ENCODE measurements around the gene CAMK2D. TPM values are rescaled to one million over a fixed set of nuclear protein-coding genes. Genes with fewer than 3 reads are reported as not detected.

Gene CAMK2D
- total RNA-seq, 4 donors from 2014 or later, result 45.9 to 67.1 (median 56.2) TPM

GRCh38 chr4:113437129-113437528, 324.4 kb downstream of the CAMK2D start:
- H3K4me1 ChIP-seq, result peaks cover 7 to 33% (median 14%) of the 10 kb centered on the region in 3 donors

GRCh38 chr4:113436360-113436759, 325.2 kb downstream of the CAMK2D start:
- no peaks in the 10 kb centered on the region for H3K36me3 ChIP-seq
- TF ChIP-seq POLR2A (IDR thresholded peaks at IDR 0.05) (no peak), CTCF (IDR thresholded peaks at IDR 0.05) (no peak), POLR2AphosphoS5 (IDR thresholded peaks at IDR 0.05) (no peak), EP300 (IDR thresholded peaks at IDR 0.05) (no peak)
- H3K27me3 ChIP-seq, result no peaks in the 10 kb centered on the region
- no peaks in the 10 kb centered on the region for H3K9me3 ChIP-seq
- H3K4me3 ChIP-seq, result no peak overlapping the region
- peak; percentile 34 for ATAC-seq
- peaks cover 7 to 33% (median 14%) of the 10 kb centered on the region in 3 donors for H3K4me1 ChIP-seq
- H3K27ac ChIP-seq, result peak overlapping the region in 3 of 4 donors; percentile 38 to 71 (median 66)
- 22 to 23% methylated on average over 3 of the region's 3 CpGs for WGBS, 2 donors (ENCODE audit: low coverage in 1 of 2)

More at GRCh38 chr4:113437129-113437528, 324.4 kb downstream of the CAMK2D start:
- Histone ChIP-seq H3K27me3 (no peaks in the 10 kb centered on the region), H3K36me3 (no peaks in the 10 kb centered on the region), H3K4me3 (no peak overlapping the region), H3K27ac (peak overlapping the region in 3 of 4 donors; percentile 38 to 71 (median 66)), H3K9me3 (no peaks in the 10 kb centered on the region)
- ATAC-seq, result no peak
- no peak for TF ChIP-seq EP300 (IDR thresholded peaks at IDR 0.05)
- no peak for TF ChIP-seq POLR2A (IDR thresholded peaks at IDR 0.05)
- TF ChIP-seq CTCF (IDR thresholded peaks at IDR 0.05), result no peak
- TF ChIP-seq POLR2AphosphoS5 (IDR thresholded peaks at IDR 0.05), result peak; percentile 16
- WGBS, 2 donors (ENCODE audit: low coverage in 1 of 2), result 18 to 39% methylated on average over 3 of the region's 3 CpGs

- H3K27me3 ChIP-seq, result no peaks in the 10 kb centered on the region
- no peaks in the 10 kb centered on the region for H3K9me3 ChIP-seq
- 9 to 13% methylated on average over 7 of the region's 7 CpGs for WGBS, 2 donors (ENCODE audit: low coverage in 1 of 2)
- no peak for TF ChIP-seq EP300 (IDR thresholded peaks at IDR 0.05)
- peak; percentile 73 for TF ChIP-seq POLR2AphosphoS5 (IDR thresholded peaks at IDR 0.05)
- H3K36me3 ChIP-seq, result no peaks in the 10 kb centered on the region
- ATAC-seq, result peak; percentile 73
- H3K4me3 ChIP-seq, result no peak overlapping the region
- peaks cover 7 to 33% (median 14%) of the 10 kb centered on the region in 3 donors for H3K4me1 ChIP-seq
- peak overlapping the region; percentile 23 to 71 (median 52) for H3K27ac ChIP-seq
These were observed 325.6 kb downstream of the CAMK2D start for GRCh38 chr4:113435893-113436292.

- Histone ChIP-seq H3K27ac (no peak overlapping the region), H3K27me3 (no peaks in the 10 kb centered on the region), H3K36me3 (no peaks in the 10 kb centered on the region), H3K4me3 (no peak overlapping the region), H3K9me3 (no peaks in the 10 kb centered on the region), H3K4me1 (peaks cover 7 to 33% (median 14%) of the 10 kb centered on the region in 3 donors)
- no peak for ATAC-seq
- no peak for TF ChIP-seq POLR2A (IDR thresholded peaks at IDR 0.05)
- WGBS, 2 donors (ENCODE audit: low coverage in 1 of 2), result 56 to 68% methylated on average over 3 of the region's 3 CpGs
These were observed 327.3 kb downstream of the CAMK2D start for GRCh38 chr4:113434247-113434587.

- Histone ChIP-seq H3K27me3 (no peaks in the 10 kb centered on the region), H3K4me1 (peaks cover 7 to 33% (median 14%) of the 10 kb centered on the region in 3 donors), H3K27ac (no peak overlapping the region), H3K36me3 (no peaks in the 10 kb centered on the region), H3K4me3 (no peak overlapping the region), H3K9me3 (no peaks in the 10 kb centered on the region)
- no peak for ATAC-seq
- TF ChIP-seq CTCF (IDR thresholded peaks at IDR 0.05) (no peak), POLR2A (IDR thresholded peaks at IDR 0.05) (no peak), EP300 (IDR thresholded peaks at IDR 0.05) (no peak), POLR2AphosphoS5 (IDR thresholded peaks at IDR 0.05) (no peak)
- WGBS, 2 donors (ENCODE audit: low coverage in 1 of 2), result 53 to 77% methylated on average over 3 to 4 of the region's 4 CpGs
These were observed 327.8 kb downstream of the CAMK2D start for GRCh38 chr4:113433536-113434246.

- 100% methylated on average over 1 of the region's 1 CpG; no CpG with 5 or more reads in 1 of the 2 donors for WGBS, 2 donors (ENCODE audit: low coverage in 1 of 2)
- ATAC-seq, result no peak
- no peak for TF ChIP-seq POLR2AphosphoS5 (IDR thresholded peaks at IDR 0.05)
- no peak for TF ChIP-seq CTCF (IDR thresholded peaks at IDR 0.05)
- TF ChIP-seq EP300 (IDR thresholded peaks at IDR 0.05), result no peak
- TF ChIP-seq POLR2A (IDR thresholded peaks at IDR 0.05), result no peak
These were observed 328.4 kb downstream of the CAMK2D start for GRCh38 chr4:113433116-113433515.

More at GRCh38 chr4:113433116-113433515, 328.4 kb downstream of the CAMK2D start:
- no peaks in the 10 kb centered on the region for H3K27me3 ChIP-seq
- no peaks in the 10 kb centered on the region for H3K36me3 ChIP-seq
- no peak overlapping the region for H3K4me3 ChIP-seq
- peaks cover 7 to 33% (median 14%) of the 10 kb centered on the region in 3 donors for H3K4me1 ChIP-seq
- H3K9me3 ChIP-seq, result no peaks in the 10 kb centered on the region
- no peak overlapping the region for H3K27ac ChIP-seq
